ENCODE data around the gene LTA. TPM values are rescaled to one million over a fixed set of nuclear protein-coding genes. Genes with fewer than 3 reads are reported as not detected.

LTA gene
- total RNA-seq = 2.5 TPM

DNA sequence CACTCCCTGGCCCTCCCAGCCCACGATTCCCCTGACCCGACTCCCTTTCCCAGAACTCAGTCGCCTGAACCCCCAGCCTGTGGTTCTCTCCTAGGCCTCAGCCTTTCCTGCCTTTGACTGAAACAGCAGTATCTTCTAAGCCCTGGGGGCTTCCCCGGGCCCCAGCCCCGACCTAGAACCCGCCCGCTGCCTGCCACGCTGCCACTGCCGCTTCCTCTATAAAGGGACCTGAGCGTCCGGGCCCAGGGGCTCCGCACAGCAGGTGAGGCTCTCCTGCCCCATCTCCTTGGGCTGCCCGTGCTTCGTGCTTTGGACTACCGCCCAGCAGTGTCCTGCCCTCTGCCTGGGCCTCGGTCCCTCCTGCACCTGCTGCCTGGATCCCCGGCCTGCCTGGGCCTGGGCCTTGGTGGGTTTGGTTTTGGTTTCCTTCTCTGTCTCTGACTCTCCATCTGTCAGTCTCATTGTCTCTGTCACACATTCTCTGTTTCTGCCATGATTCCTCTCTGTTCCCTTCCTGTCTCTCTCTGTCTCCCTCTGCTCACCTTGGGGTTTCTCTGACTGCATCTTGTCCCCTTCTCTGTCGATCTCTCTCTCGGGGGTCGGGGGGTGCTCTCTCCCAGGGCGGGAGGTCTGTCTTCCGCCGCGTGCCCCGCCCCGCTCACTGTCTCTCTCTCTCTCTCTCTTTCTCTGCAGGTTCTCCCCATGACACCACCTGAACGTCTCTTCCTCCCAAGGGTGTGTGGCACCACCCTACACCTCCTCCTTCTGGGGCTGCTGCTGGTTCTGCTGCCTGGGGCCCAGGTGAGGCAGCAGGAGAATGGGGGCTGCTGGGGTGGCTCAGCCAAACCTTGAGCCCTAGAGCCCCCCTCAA is at the start of gene LTA:
Gene LTA (plus strand): TSS at position 249 of the 871 bp plus-strand sequence. CDS start 454 bp downstream, at position 703.
- Histone ChIP-seq H3K4me1 (ENCODE audit: insufficient read depth, low read length) (peaks cover 96% of the 10 kb centered on the region), H3K27me3 (ENCODE audit: insufficient read depth, low read length) (no peaks in the 10 kb centered on the region), H3K9me3 (ENCODE audit: low read depth, low read length) (no peaks in the 10 kb centered on the region), H3K4me3 (ENCODE audit: low read length) (peak within 1 kb of the TSS; percentile 37)

DNA sequence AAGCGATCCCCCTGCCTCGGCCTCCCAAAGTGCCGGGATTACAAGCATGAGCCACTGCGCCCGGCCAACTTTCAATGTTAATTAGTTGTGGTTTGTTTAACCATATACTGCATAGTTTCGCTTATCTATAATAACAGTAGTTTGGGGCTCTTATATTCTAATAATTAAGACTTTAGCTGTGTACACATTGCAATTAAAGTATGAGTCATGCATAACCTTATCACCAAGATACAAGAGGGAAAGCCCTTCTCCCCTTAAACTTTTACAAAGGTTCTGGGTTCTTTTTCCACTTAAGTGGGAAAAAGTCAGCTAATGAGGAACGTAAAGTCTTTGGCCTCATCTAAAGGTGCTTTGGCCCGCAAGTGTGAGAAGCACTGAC is 46.5 kb upstream of the LTA start:
- Histone ChIP-seq H3K9me3 (ENCODE audit: low read depth, low read length) (no peaks in the 10 kb centered on the region), H3K27me3 (ENCODE audit: insufficient read depth, low read length) (no peaks in the 10 kb centered on the region), H3K4me1 (ENCODE audit: insufficient read depth, low read length) (no peaks in the 10 kb centered on the region), H3K4me3 (ENCODE audit: low read length) (no peak overlapping the region)

DNA sequence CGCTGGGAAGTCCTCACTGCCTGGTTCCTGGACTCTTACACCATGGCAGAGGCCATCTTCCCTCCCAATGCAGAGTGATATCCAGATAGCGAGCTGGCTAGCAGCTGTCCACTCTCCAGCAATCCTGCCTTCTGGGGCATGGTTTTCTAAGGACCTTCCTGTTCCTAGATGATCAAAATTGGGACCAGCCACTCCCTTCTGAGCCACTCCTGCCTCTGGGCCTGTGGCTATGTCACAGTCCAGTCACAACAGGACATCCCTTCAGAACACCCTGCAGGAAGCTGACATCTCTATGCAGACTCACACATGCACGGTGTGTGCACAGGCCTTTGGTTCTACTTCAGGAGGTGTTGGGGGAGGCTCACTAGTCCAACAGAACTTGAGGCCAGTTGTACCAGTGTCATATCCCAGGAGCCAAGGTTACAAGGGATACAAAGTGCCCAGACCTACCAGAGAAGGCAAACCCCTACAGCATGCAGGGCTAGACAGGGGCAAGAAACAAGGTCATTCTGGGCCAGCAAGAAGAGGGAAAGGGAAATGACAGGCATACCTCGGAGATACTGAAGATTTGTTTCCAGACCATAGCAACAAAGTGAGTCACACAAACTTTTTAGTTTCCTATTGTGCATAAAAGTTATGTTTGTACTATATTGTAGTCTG is 46.0 kb upstream of the LTA start:
- H3K4me1 ChIP-seq (ENCODE audit: insufficient read depth, low read length) = no peaks in the 10 kb centered on the region
- no peak overlapping the region for H3K4me3 ChIP-seq (ENCODE audit: low read length)
- no peaks in the 10 kb centered on the region for H3K27me3 ChIP-seq (ENCODE audit: insufficient read depth, low read length)
- no peaks in the 10 kb centered on the region for H3K9me3 ChIP-seq (ENCODE audit: low read depth, low read length)

DNA sequence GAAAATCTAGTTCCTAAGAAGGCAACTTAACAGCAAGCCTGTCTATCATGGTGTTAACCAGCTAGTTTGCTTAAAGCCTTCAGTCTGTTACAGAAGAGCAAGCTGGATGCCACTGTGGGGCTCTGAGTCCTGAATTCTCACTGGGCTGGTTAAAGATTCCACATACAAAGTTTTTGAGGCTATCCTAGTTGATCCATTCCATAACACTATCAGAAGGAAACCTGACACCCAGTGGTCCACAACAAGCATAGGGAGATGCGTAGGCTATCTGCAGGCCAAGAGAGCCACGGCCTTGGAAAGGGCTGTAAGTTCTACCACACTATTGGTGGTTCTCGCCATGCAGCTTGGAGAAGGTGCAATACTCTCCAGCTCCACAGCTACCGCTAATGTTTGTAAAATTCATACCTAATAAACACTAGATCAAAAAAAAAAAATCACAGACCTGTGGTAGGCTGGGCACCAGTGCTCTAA is 43.7 kb upstream of the LTA start:
- Histone ChIP-seq H3K4me3 (ENCODE audit: low read length) (no peak overlapping the region), H3K27me3 (ENCODE audit: insufficient read depth, low read length) (no peaks in the 10 kb centered on the region), H3K9me3 (ENCODE audit: low read depth, low read length) (no peaks in the 10 kb centered on the region), H3K4me1 (ENCODE audit: insufficient read depth, low read length) (no peaks in the 10 kb centered on the region)

DNA sequence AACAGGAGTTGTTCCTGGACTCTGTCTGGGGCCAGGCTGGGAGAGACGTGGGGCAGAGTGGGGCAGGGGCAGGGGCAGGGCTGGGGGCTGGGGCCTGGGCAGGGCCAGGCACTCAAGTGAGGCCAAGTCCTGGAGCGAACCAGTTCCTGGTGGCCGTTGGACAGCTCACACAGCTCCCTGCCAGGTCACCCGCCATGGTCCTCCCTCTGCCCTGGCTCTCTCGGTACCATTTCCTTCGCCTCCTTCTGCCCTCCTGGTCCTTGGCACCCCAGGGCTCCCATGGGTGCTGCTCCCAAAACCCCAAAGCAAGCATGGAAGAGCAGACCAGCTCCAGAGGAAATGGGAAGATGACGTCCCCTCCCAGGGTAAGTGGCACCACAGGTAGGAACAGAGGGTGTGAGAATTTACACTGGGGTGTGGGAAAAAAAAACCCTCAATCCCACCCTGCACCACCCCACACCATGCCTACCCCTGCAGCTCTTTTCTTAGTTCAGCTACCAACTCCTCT is 43.2 kb upstream of the LTA start, which contains the start of gene MCCD1:
Gene MCCD1 (plus strand): TSS at position 142 of the 508 bp plus-strand sequence. CDS start 53 bp downstream, at position 195.
- H3K9me3 ChIP-seq (ENCODE audit: low read depth, low read length) = no peaks in the 10 kb centered on the region
- H3K4me3 ChIP-seq (ENCODE audit: low read length) = no peak within 1 kb of the TSS
- H3K27me3 ChIP-seq (ENCODE audit: insufficient read depth, low read length) = no peaks in the 10 kb centered on the region
- no peaks in the 10 kb centered on the region for H3K4me1 ChIP-seq (ENCODE audit: insufficient read depth, low read length)

GRCh38 chr6:31529329-31530150 is 42.5 kb upstream of the LTA start:
- H3K27me3 ChIP-seq (ENCODE audit: insufficient read depth, low read length) = no peaks in the 10 kb centered on the region
- no peaks in the 10 kb centered on the region for H3K9me3 ChIP-seq (ENCODE audit: low read depth, low read length)
- H3K4me3 ChIP-seq (ENCODE audit: low read length) = no peak overlapping the region
- H3K4me1 ChIP-seq (ENCODE audit: insufficient read depth, low read length) = no peaks in the 10 kb centered on the region

DNA sequence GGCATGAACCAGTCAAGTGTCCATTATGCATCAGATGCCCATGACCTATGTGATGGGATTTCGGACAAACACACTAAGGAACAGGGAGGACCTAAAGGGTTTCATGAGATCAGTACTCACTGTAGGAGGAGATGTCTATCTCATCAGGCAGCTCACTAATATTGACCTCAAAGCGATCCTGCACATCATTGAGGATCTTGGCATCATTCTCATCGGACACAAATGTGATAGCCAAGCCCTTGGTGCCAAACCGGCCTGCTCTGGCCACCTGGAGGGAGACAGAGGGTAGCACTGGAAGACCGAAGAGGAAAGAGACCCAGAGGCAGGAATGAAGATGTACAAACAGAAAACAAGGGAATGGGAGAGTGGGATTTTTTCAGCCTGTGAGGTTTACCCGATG is 41.4 kb upstream of the LTA start:
- no peak overlapping the region for H3K4me3 ChIP-seq (ENCODE audit: low read length)

DNA sequence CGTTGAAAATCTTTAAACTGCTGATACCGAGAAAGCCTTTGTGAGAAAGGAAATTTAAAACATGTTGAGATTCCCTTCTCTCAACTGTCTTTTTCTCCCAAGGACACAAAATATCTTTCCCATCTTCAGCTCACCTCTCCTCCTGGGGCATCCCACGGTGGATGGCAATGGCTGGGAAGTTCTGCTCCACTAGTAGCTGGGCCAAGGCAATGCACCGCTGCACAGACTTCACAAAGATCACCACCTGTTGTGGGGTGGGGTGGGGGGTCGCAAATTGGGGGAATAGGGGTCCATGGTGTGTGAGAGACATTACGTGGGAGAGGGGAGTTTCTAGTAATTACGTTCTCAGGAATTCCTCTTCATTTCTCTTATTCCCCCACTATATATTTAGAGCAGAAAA is 40.9 kb upstream of the LTA start:
- Histone ChIP-seq H3K9me3 (ENCODE audit: low read depth, low read length) (no peaks in the 10 kb centered on the region), H3K27me3 (ENCODE audit: insufficient read depth, low read length) (no peaks in the 10 kb centered on the region), H3K4me3 (ENCODE audit: low read length) (no peak overlapping the region), H3K4me1 (ENCODE audit: insufficient read depth, low read length) (no peaks in the 10 kb centered on the region)

More for the DNA sequence above, 41.4 kb upstream of the LTA start:
- H3K4me1 ChIP-seq (ENCODE audit: insufficient read depth, low read length) = no peaks in the 10 kb centered on the region
- no peaks in the 10 kb centered on the region for H3K9me3 ChIP-seq (ENCODE audit: low read depth, low read length)
- no peaks in the 10 kb centered on the region for H3K27me3 ChIP-seq (ENCODE audit: insufficient read depth, low read length)

DNA sequence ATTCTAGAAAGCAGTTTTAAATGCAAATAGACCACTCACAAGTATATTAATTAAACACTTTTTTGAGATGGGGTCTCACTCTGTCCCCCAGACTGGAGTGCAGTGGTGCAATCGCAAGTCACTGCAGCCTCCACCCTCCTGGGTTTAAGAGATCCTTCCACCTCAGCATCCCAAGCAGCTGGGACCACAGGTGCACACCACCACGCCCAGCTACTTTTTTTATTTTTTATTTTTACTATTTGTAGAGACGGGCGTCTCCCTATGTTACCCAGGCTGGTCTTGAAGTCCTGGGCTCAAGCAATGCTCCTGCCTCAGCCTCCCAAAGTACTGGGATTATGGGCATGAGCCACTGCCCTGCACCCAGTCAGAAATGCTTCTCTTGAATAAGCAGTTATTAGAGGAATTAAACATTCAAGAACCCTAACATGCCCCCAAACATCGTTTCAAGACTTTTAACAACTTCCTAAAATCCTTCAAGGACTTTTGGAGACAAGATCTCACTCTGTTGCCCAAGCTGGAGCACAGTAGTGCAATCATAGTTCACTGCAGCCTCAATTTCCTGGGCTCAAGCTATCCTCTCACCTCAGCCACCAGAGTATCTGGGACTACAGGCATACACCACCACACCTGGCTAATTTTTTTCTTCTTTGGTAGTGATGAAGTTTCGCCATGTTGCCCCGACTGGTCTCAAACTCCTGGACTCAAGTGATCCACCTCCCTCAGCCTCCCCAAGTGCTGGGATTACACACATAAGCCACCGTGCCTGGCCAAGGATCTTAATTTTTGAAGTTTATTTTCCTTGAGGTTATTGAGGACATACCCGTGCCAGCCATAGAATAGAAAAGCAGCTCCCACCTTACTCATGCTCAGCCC is 40.1 kb upstream of the LTA start:
- Histone ChIP-seq H3K4me1 (ENCODE audit: insufficient read depth, low read length) (no peaks in the 10 kb centered on the region), H3K4me3 (ENCODE audit: low read length) (no peak overlapping the region), H3K27me3 (ENCODE audit: insufficient read depth, low read length) (no peaks in the 10 kb centered on the region), H3K9me3 (ENCODE audit: low read depth, low read length) (no peaks in the 10 kb centered on the region)

DNA sequence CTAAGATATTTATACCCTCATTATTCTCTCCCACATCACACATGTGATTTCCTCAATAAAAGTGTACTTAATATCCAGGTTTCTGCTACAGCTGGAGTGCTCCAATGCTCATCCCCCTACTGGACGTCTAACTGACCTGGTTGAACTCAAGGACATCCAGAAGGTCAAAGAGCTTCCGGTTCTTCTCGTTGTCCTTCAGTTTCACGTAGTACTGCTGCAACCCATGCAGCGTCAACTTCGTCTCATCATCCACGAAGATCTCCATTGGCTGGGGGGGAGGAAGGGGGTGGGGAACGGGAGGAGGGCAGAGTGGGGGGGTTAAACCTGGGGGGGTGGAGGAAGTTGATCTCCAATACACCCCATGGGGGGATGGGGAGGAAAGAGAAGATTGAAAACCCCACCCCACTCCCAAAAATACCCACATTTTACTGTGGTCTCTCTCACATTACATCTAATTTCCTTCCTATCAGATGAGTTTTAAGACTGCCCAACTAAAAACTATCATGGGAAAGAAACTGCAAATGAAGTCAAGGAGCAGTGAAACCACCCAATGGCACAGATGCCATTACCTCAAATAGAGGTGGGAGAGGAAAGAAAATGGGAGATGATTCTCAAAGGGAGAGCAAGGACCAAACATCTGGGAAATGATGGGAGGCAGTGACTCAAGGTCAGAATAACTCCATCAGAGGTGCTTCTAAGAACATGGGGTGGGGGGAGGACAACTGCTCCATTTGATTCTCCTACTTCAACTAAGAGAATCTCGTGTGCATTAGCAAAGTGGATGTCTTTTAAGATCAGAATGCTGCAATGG is 39.2 kb upstream of the LTA start:
- H3K4me3 ChIP-seq (ENCODE audit: low read length) = no peak overlapping the region
- no peaks in the 10 kb centered on the region for H3K27me3 ChIP-seq (ENCODE audit: insufficient read depth, low read length)
- H3K4me1 ChIP-seq (ENCODE audit: insufficient read depth, low read length) = no peaks in the 10 kb centered on the region
- H3K9me3 ChIP-seq (ENCODE audit: low read depth, low read length) = no peaks in the 10 kb centered on the region

DNA sequence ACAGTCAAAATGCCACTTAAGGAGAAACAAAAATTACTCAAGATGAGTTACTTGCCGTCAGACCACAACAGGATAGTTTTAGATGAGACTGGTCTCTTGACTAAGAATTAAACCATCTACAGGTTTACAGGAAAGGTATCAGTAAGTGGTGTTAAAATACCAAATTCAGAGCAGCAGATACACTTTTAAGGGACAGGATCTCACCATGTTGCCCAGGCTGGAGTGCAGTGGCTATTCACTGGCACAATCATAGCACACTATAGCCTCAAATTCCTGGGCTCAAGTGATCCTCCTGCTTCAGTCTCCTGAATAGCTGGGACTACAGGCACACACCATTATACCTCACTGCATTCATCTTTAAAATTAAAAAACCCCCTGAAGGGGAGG is 38.6 kb upstream of the LTA start:
- no peak overlapping the region for H3K4me3 ChIP-seq (ENCODE audit: low read length)
- H3K9me3 ChIP-seq (ENCODE audit: low read depth, low read length) = no peaks in the 10 kb centered on the region
- peaks cover 5% of the 10 kb centered on the region for H3K4me1 ChIP-seq (ENCODE audit: insufficient read depth, low read length)
- no peaks in the 10 kb centered on the region for H3K27me3 ChIP-seq (ENCODE audit: insufficient read depth, low read length)

DNA sequence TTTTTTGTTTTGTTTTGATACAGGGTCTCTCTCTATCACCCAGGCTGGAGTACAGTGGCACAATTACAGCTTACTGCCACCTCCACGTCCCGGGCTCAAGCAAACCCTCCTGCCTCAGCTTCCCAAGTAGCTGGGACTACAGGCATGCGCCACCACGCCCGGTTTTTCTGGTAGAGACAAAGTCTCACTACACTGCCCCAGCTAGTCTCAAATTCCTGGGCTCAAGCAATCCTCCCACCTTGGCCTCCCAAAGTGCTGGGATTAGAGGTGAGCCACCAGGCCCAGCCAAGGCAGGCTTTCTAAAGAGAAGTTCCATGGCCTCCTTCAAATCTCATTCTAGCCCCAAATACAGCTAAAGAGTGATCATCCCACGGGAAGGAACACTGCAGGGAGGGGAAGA is 38.1 kb upstream of the LTA start:
- Histone ChIP-seq H3K27me3 (ENCODE audit: insufficient read depth, low read length) (no peaks in the 10 kb centered on the region), H3K4me1 (ENCODE audit: insufficient read depth, low read length) (peaks cover 10% of the 10 kb centered on the region), H3K4me3 (ENCODE audit: low read length) (no peak overlapping the region), H3K9me3 (ENCODE audit: low read depth, low read length) (no peaks in the 10 kb centered on the region)

DNA sequence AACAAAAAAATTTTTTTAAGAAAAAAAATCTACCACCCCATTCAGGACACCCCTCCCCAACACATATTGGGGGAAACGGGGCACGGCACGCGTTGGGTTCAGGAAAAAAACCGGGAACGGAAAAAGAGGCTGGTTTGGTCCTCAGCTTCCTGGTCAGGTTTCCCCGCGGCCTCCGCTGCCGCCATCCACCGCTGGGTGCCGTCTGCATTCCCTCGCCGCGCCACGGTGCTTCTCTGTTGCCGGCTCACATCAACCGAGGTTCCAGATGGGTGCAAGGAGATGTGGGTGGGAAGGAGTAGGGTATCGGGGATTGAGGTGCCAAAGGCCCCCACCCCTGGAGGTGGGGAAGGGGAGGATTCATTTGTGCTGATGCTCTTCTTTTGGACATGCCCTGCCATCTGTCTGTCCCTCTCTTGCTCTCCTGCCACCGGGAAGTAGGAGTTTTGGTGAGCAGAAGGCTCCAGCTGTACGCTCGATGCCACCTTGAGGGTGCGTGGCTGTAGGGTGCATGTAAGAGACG is 37.5 kb upstream of the LTA start:
- peaks cover 16% of the 10 kb centered on the region for H3K4me1 ChIP-seq (ENCODE audit: insufficient read depth, low read length)
- no peaks in the 10 kb centered on the region for H3K9me3 ChIP-seq (ENCODE audit: low read depth, low read length)
- H3K27me3 ChIP-seq (ENCODE audit: insufficient read depth, low read length) = no peaks in the 10 kb centered on the region
- no peak overlapping the region for H3K4me3 ChIP-seq (ENCODE audit: low read length)
